ENCODE results near the gene EIF3A. TPM values are rescaled to one million over a fixed set of nuclear protein-coding genes. Genes with fewer than 3 reads are reported as not detected.

Gene EIF3A
- total RNA-seq, 1 experiment from 2014 or later, result 214 TPM

GRCh38 chr10:119025336-119025735 is 55.3 kb downstream of the EIF3A start:
- POLR2A ChIA-PET, result no interaction called here
- intact Hi-C loops (cut with micrococcal nuclease; ENCODE audit: unreplicated experiment) (loop anchor here (5.0 kb wide), 2 partner anchors 283 to 458 kb away; no protein-coding TSS in a partner anchor), in situ Hi-C loops (cut with HindIII; ENCODE audit: low pct_unique_long_range_greater_than_20kb, low sequenced_read_pairs) (no loop called here)
- TF ChIP-seq REST (IDR thresholded peaks at IDR 0.05; ENCODE audit: insufficient read depth in 1 of 2, low read depth in 2 of 2, low read length in 1 of 2) (no peak), SIN3A (IDR thresholded peaks at IDR 0.05; ENCODE audit: borderline replicate concordance, insufficient read depth, low read depth, low read length) (no peak), TCF7L2 (IDR thresholded peaks at IDR 0.05; ENCODE audit: low read depth, low read length) (no peak), POLR2AphosphoS5 (IDR thresholded peaks at IDR 0.05; ENCODE audit: low read depth, low read length) (no peak; the same call in 1 of the 2 replicates), CTCF (IDR thresholded peaks at IDR 0.05) (no peak)
- H3K9me3 ChIP-seq (ENCODE audit: control insufficient read depth, insufficient read depth, low read depth, low read length), result no peaks in the 10 kb centered on the region
- DNase-seq (ENCODE audit: low read depth, low spot score) (no peak), ATAC-seq (no peak)
- CTCF ChIA-PET, result no interaction called here
- no peaks in the 10 kb centered on the region for H3K27me3 ChIP-seq (ENCODE audit: control insufficient read depth, insufficient read depth, low read length)
- peak overlapping the region in 1 of 2 experiments; percentile 1; a peak in 1 of 4 replicates for H3K4me3 ChIP-seq (ENCODE audit: low read depth in 2 of 2, low read length in 2 of 2)
- H3K36me3 ChIP-seq (ENCODE audit: control insufficient read depth, insufficient read depth, low read length), result no peaks in the 10 kb centered on the region
- H3K27ac ChIP-seq (ENCODE audit: low read length), result peak overlapping the region; percentile 85
- no TSS peak for BruUV-seq (replicated peaks)
- H3K4me1 ChIP-seq (ENCODE audit: control insufficient read depth, insufficient read depth, low read length), result peaks cover 49% of the 10 kb centered on the region

- TF ChIP-seq POLR2AphosphoS5 (IDR thresholded peaks at IDR 0.05; ENCODE audit: low read depth, low read length) (no peak), REST (IDR thresholded peaks at IDR 0.05; ENCODE audit: insufficient read depth in 1 of 2, low read depth in 2 of 2, low read length in 1 of 2) (no peak), SIN3A (IDR thresholded peaks at IDR 0.05; ENCODE audit: borderline replicate concordance, insufficient read depth, low read depth, low read length) (no peak), CTCF (IDR thresholded peaks at IDR 0.05) (no peak), TCF7L2 (IDR thresholded peaks at IDR 0.05; ENCODE audit: low read depth, low read length) (no peak)
- ChIA-PET POLR2A (no interaction called here), CTCF (no interaction called here)
- ATAC-seq (no peak), DNase-seq (ENCODE audit: low read depth, low spot score) (no peak)
- Histone ChIP-seq H3K9me3 (ENCODE audit: control insufficient read depth, insufficient read depth, low read depth, low read length) (no peaks in the 10 kb centered on the region), H3K36me3 (ENCODE audit: control insufficient read depth, insufficient read depth, low read length) (no peaks in the 10 kb centered on the region), H3K27ac (ENCODE audit: low read length) (peak overlapping the region; percentile 85), H3K4me1 (ENCODE audit: control insufficient read depth, insufficient read depth, low read length) (peaks cover 49% of the 10 kb centered on the region), H3K4me3 (ENCODE audit: low read depth in 2 of 2, low read length in 2 of 2) (no peak overlapping the region), H3K27me3 (ENCODE audit: control insufficient read depth, insufficient read depth, low read length) (no peaks in the 10 kb centered on the region)
- intact Hi-C loops (cut with micrococcal nuclease; ENCODE audit: unreplicated experiment) (loop anchor here (5.0 kb wide), 2 partner anchors 283 to 458 kb away; no protein-coding TSS in a partner anchor), in situ Hi-C loops (cut with HindIII; ENCODE audit: low pct_unique_long_range_greater_than_20kb, low sequenced_read_pairs) (no loop called here)
- no TSS peak for BruUV-seq (replicated peaks)
Observed at GRCh38 chr10:119024882-119025281, 55.7 kb downstream of the EIF3A start.
